RWPE1 (cell line): Measurements from ENCODE around the gene TIAL1.
A peak's percentile ranks its signal among the peaks of the same experiment; 100 is the strongest.
"Not testable (repeated sequence)": the region's sequence is repeated elsewhere in the genome, so short reads cannot be mapped to it uniquely, and the experiment has no call there.

Source experiments
- CTCF ChIA-PET: fragments of 350-600 bp; sonication (Branson Sonifier 250); formaldehyde crosslinking; extraction: SDS; loops from one replicate; lab custom pipeline; 2021; lab: Yijun Ruan, JAX
- POLR2A ChIA-PET: fragments of 400-600 bp; formaldehyde crosslinking; extraction: SDS; loops from one replicate; lab custom pipeline; 2020; ENCODE audit warnings: antibody characterized with exemption; ENCODE audit not compliant: low non-redundant PET; lab: Yijun Ruan, JAX
- DNase-seq: peaks from one replicate; pipeline ENCODE4 v3.0.0; 2012; ENCODE audit warnings: low spot score
- H3K27ac ChIP-seq: fragments of 450-650 bp; 2 replicates; pipeline ENCODE4 v1.5.1; 2017
- CTCF ChIP-seq: fragments of 450-650 bp; conservative IDR thresholded peaks from 2 replicates; pipeline ENCODE4 v1.5.1; 2017; ENCODE audit warnings: low read depth, mild to moderate bottlenecking

Gene TIAL1

GRCh38 chr10:119562097-119562496, 34.7 kb downstream of the TIAL1 start:
- CTCF ChIA-PET = no interaction called here
- TF ChIP-seq CTCF = no peak
- POLR2A ChIA-PET = no interaction called here
- no peak for DNase-seq
- H3K27ac ChIP-seq = no peak overlapping the region

DNA sequence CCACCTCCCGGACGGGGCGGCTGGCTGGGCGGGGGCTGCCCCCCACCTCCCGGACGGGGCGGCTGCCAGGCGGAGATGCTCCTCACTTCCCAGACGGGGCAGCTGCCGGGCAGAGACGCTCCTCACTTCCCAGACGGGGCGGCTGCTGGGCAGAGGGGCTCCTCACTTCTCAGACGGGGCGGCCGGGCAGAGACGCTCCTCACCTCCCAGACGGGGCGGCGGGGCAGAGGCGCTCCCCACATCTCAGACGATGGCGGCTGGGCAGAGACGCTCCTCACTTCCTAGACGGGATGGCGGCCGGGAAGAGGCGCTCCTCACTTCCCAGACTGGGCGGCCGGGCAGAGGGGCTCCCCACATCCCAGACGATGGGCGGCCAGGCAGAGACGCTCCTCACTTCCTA, 37.3 kb downstream of the TIAL1 start:
- CTCF ChIA-PET, H3K27ac ChIP-seq, POLR2A ChIA-PET, DNase-seq: not testable (repeated sequence)

GRCh38 chr10:119556081-119556480, 40.7 kb downstream of the TIAL1 start:
- POLR2A ChIA-PET, DNase-seq, H3K27ac ChIP-seq: not testable (repeated sequence)
- CTCF ChIA-PET = interaction anchor here (0.7 kb wide), 1 partner anchor 37 kb away, joined by 6 read pairs; no protein-coding TSS in a partner anchor

GRCh38 chr10:119555178-119555784, 41.5 kb downstream of the TIAL1 start:
- POLR2A ChIA-PET = no interaction called here
- TF ChIP-seq CTCF = no peak
- H3K27ac ChIP-seq = no peak overlapping the region
- DNase-seq = no peak
- CTCF ChIA-PET = no interaction called here

DNA sequence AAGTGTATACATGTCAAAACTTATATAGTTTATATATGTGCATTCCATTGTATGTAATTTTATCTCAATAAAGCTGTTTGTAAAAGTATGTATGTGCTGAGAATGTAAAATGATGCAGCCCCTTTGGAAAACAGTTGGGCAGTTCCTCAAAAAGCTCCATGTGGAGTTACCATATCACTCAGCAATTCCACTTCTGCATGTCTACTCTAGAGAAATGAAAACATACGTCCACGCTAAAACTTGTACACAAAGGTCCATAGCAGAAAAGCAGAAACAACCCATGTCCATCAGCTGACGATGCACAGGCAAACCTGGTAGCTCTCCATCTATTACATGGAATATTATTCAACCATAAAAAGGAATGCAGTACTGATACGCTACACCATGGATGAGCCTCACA, 45.9 kb downstream of the TIAL1 start:
- no peak for DNase-seq
- POLR2A ChIA-PET = interaction anchor here (0.5 kb wide), 1 partner anchor 131 kb away, joined by 4 read pairs; no protein-coding TSS in a partner anchor
- no peak overlapping the region for H3K27ac ChIP-seq
- CTCF ChIA-PET = interaction anchor here (0.5 to 0.7 kb wide), 3 partner anchors 90 to 869 kb away, joined by 3 to 4 read pairs (median 3); no protein-coding TSS in a partner anchor
- TF ChIP-seq CTCF = no peak

- TF ChIP-seq CTCF = no peak
- CTCF ChIA-PET = interaction anchor here (0.7 to 1.0 kb wide), 2 partner anchors 8 to 117 kb away, joined by 3 to 7 read pairs; no protein-coding TSS in a partner anchor
- POLR2A ChIA-PET = no interaction called here
- peak overlapping the region; percentile 61; the same call in 1 of the 2 replicates for H3K27ac ChIP-seq
- peak; percentile 66 for DNase-seq
These were observed 47.3 kb downstream of the TIAL1 start for GRCh38 chr10:119549247-119549999.

GRCh38 chr10:119546009-119546408, 50.8 kb downstream of the TIAL1 start:
- POLR2A ChIA-PET = no interaction called here
- DNase-seq = no peak
- CTCF ChIA-PET = interaction anchor here (0.5 to 0.6 kb wide), 2 partner anchors 153 to 337 kb away, joined by 3 to 6 read pairs; no protein-coding TSS in a partner anchor
- TF ChIP-seq CTCF = no peak
- H3K27ac ChIP-seq = no peak overlapping the region
